ENCODE results near the gene RNU1-3.
A peak's percentile ranks its signal among the peaks of the same experiment; 100 is the strongest.
"Not testable (repeated sequence)": the region's sequence is repeated elsewhere in the genome, so short reads cannot be mapped to it uniquely, and the experiment has no call there.

The RNU1-3 gene

GRCh38 chr1:16644193-16644481 is 22.6 kb downstream of the RNU1-3 start:
- Histone ChIP-seq H3K4me2 (ENCODE audit: low read length) (peak overlapping the region; percentile 61), H3K79me2 (ENCODE audit: low read length) (peaks cover 19% of the 10 kb centered on the region), H3K27ac (ENCODE audit: low read length) (peak overlapping the region; percentile 24; the same call in 1 of the 2 replicates), H2AFZ (ENCODE audit: low read depth, low read length) (peak overlapping the region; percentile 75), H3K27me3 (ENCODE audit: low read depth, low read length) (no peaks in the 10 kb centered on the region), H3K9me3 (ENCODE audit: insufficient read depth, low read length) (no peaks in the 10 kb centered on the region), H3K36me3 (replicated peaks; ENCODE audit: low read depth, low read length) (no peaks in the 10 kb centered on the region), H3K9ac (ENCODE audit: low read length) (peak overlapping the region; percentile 79), H4K20me1 (ENCODE audit: insufficient read depth, low read length) (no peaks in the 10 kb centered on the region), H3K4me1 (ENCODE audit: low read length) (peaks cover 15% of the 10 kb centered on the region), H3K4me3 (ENCODE audit: low read length) (peak overlapping the region; percentile 80)
- TF ChIP-seq EZH2phosphoT487 (IDR thresholded peaks at IDR 0.05; ENCODE audit: low read depth) (no peak), CTCF (IDR thresholded peaks at IDR 0.05; ENCODE audit: low read depth, low read length) (no peak)

- H4K20me1 ChIP-seq (ENCODE audit: insufficient read depth, low read length); H3K9me3 ChIP-seq (ENCODE audit: insufficient read depth, low read length); H3K36me3 ChIP-seq (replicated peaks; ENCODE audit: low read depth, low read length); H3K27me3 ChIP-seq (ENCODE audit: low read depth, low read length): not testable (repeated sequence)
- peaks cover 15% of the 10 kb centered on the region for H3K4me1 ChIP-seq (ENCODE audit: low read length)
- H3K4me2 ChIP-seq (ENCODE audit: low read length) = peak overlapping the region; percentile 61
- peaks cover 19% of the 10 kb centered on the region for H3K79me2 ChIP-seq (ENCODE audit: low read length)
- peak overlapping the region; percentile 80 for H3K4me3 ChIP-seq (ENCODE audit: low read length)
- peak overlapping the region; percentile 75; the same call in 1 of the 2 replicates for H2AFZ ChIP-seq (ENCODE audit: low read depth, low read length)
- peak overlapping the region; percentile 79 for H3K9ac ChIP-seq (ENCODE audit: low read length)
- H3K27ac ChIP-seq (ENCODE audit: low read length) = 0 out of 2 replicates have a peak overlapping the region, but pooled peaks have one; percentile 24
Observed at GRCh38 chr1:16643476-16644192, 23.1 kb downstream of the RNU1-3 start.

DNA sequence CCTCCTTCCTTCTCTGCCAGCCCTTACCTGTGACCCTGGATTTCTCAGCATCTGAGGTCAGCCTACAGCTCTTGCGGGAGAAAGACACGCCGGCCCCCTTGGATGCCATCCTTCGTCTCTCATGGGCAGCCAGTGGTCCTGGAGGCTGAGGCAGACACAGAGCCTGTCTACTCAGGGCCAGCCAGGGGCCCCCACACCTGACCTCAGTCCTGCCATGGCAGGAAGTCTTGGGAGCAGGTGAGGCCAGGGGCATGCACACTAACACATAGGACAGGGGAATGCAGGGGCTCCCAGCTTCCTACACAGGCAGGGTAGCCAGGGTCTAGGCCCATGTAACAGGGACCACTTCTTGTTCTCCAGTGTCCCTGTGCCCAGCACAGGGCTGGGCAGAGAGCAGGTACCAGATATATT is 23.7 kb downstream of the RNU1-3 start:
- not testable (repeated sequence) for H3K27ac ChIP-seq (ENCODE audit: low read length); H4K20me1 ChIP-seq (ENCODE audit: insufficient read depth, low read length); H3K27me3 ChIP-seq (ENCODE audit: low read depth, low read length); H3K36me3 ChIP-seq (replicated peaks; ENCODE audit: low read depth, low read length); H2AFZ ChIP-seq (ENCODE audit: low read depth, low read length); H3K9me3 ChIP-seq (ENCODE audit: insufficient read depth, low read length); H3K4me3 ChIP-seq (ENCODE audit: low read length); H3K9ac ChIP-seq (ENCODE audit: low read length)
- peak overlapping the region; percentile 5 for H3K4me2 ChIP-seq (ENCODE audit: low read length)
- H3K79me2 ChIP-seq (ENCODE audit: low read length) = peaks cover 19% of the 10 kb centered on the region
- H3K4me1 ChIP-seq (ENCODE audit: low read length) = peaks cover 15% of the 10 kb centered on the region

- Histone ChIP-seq H3K79me2 (ENCODE audit: low read length) (peaks cover 19% of the 10 kb centered on the region), H3K4me1 (ENCODE audit: low read length) (peaks cover 15% of the 10 kb centered on the region)
- H3K4me2 ChIP-seq (ENCODE audit: low read length); H3K27me3 ChIP-seq (ENCODE audit: low read depth, low read length); H3K36me3 ChIP-seq (replicated peaks; ENCODE audit: low read depth, low read length); H3K9ac ChIP-seq (ENCODE audit: low read length); H3K27ac ChIP-seq (ENCODE audit: low read length); H3K4me3 ChIP-seq (ENCODE audit: low read length); H3K9me3 ChIP-seq (ENCODE audit: insufficient read depth, low read length); H2AFZ ChIP-seq (ENCODE audit: low read depth, low read length); H4K20me1 ChIP-seq (ENCODE audit: insufficient read depth, low read length): not testable (repeated sequence)
Observed at GRCh38 chr1:16642025-16642966, 24.5 kb downstream of the RNU1-3 start.

DNA sequence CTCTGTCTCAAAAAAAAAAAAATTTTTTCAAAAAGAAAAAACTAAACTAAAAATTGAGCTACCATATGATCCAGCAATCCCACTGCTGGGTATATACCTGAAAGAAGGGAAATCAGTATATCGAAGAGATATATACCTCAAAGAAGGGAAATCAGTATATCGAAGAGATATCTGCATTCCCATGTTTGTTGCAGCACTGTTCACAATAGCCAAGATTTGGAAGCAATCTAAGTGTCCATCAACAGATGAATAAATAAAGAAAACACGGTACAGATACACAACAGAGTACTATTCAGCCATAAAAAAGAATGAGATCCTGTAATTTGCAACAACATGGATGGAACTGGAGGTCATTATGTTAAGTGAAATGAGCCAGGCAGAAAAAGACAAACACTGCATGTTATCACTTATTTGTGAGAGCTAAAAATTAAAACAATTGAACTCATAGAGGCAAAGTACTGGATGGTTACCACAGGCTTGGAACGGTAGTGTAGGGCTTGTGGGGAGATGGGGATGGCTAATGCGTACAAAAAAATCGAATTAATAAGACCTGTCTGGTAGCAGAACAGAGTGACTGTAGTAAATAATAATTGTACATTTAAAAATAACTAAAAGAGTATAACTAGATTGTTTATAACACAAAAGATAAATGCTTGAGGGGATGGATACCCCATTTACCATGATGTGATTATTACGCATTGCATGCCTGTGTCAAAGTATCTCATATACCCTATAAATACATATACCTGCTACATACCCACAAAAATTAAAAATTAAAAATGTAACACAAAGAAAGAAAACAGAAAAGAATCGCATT is 25.4 kb downstream of the RNU1-3 start:
- not testable (repeated sequence) for H3K27me3 ChIP-seq (ENCODE audit: low read depth, low read length); H3K9ac ChIP-seq (ENCODE audit: low read length); H3K9me3 ChIP-seq (ENCODE audit: insufficient read depth, low read length); H2AFZ ChIP-seq (ENCODE audit: low read depth, low read length); H3K27ac ChIP-seq (ENCODE audit: low read length); H3K4me3 ChIP-seq (ENCODE audit: low read length); H3K4me2 ChIP-seq (ENCODE audit: low read length); H4K20me1 ChIP-seq (ENCODE audit: insufficient read depth, low read length); H3K36me3 ChIP-seq (replicated peaks; ENCODE audit: low read depth, low read length)
- peaks cover 15% of the 10 kb centered on the region for H3K4me1 ChIP-seq (ENCODE audit: low read length)
- H3K79me2 ChIP-seq (ENCODE audit: low read length) = peaks cover 19% of the 10 kb centered on the region

DNA sequence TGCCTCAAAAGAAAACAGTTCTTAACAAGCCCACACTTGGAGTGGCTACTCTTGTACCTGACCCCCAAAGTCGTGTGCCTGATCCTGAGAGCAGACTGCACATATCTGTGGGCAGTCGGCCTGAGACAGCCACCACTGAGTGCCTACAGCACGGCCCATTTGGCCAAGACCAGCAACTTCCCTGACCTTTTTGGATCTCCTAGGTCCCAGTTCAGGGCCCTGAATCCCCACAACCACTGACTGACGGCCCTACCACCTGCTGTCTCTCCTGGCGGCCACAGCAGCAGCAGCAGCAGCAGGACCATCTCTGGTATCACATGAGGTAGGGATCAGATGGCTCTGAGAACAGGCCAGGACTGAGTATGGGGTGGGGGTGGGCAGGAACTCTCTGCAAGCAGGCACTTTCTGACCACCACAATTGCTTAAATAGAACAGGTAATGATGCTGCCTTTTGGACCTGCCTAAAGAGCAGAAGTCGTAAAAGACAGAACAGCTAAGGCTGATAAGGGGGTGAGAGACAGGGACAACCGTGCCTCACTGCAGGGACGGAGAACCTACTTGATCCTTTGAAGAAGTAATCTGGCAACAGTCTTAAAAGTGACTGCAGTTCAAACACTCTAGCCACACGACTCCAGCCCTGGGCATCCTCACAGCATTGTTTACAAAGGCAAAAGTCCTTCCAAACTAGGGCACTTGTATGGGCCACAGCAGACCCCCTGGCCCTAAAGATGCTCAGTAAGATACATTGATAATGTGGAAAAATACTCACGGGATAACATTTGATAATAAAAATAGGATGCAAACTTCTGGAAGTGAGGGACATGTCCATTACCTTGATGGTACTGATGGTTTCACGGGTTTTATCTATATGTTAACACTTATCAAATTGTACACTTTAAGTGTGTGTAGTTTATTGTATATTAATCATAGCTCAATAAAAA is 27.4 kb downstream of the RNU1-3 start:
- not testable (repeated sequence) for H3K27me3 ChIP-seq (ENCODE audit: low read depth, low read length); H3K9me3 ChIP-seq (ENCODE audit: insufficient read depth, low read length); H3K27ac ChIP-seq (ENCODE audit: low read length); H3K4me3 ChIP-seq (ENCODE audit: low read length); H4K20me1 ChIP-seq (ENCODE audit: insufficient read depth, low read length); H3K4me1 ChIP-seq (ENCODE audit: low read length); H3K9ac ChIP-seq (ENCODE audit: low read length); H3K36me3 ChIP-seq (replicated peaks; ENCODE audit: low read depth, low read length); H3K4me2 ChIP-seq (ENCODE audit: low read length); H2AFZ ChIP-seq (ENCODE audit: low read depth, low read length)
- peaks cover 18% of the 10 kb centered on the region for H3K79me2 ChIP-seq (ENCODE audit: low read length)

DNA sequence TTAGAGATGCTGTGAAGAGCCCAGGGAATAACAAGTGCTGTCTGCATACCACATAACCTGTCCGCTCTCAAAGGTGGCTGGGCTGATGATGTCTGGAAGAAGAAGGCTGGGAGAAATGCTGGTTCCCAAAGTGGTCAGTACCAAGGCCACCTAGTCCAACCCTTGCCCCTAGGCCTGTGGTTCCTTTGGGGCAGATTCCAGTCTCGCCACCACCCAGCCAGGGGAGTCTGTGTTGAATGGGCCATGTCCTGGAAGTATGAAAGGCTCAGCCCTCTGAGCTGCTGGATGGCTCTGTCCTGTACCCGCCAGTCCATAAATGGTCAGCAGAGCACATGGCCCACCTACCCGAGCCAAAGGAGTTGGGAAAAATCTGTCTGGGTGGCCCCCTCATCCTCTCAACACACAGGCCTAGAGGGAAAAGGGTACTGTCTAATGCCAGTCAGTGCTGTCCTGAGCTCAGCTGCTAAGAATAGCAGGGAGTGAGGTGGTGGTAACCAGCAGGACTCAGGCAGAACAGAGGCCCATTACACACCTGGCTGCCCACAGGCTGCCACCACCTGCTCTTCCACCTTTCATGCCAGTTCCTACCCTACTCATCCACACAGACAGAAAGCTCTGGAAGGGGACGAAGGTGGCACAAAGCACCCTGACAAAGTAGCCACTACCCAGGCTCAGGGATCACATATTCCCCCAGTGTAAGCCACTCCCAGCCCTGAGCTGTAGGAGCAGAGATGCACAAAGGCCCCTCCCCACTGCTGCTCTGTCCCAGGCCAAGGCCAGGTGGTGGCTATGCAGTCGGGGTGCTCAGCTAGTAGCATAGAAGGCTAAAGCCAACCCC is 28.6 kb downstream of the RNU1-3 start:
- not testable (repeated sequence) for H3K4me2 ChIP-seq (ENCODE audit: low read length); H3K9me3 ChIP-seq (ENCODE audit: insufficient read depth, low read length); H4K20me1 ChIP-seq (ENCODE audit: insufficient read depth, low read length); H3K36me3 ChIP-seq (replicated peaks; ENCODE audit: low read depth, low read length); H3K4me1 ChIP-seq (ENCODE audit: low read length); H3K27me3 ChIP-seq (ENCODE audit: low read depth, low read length); H2AFZ ChIP-seq (ENCODE audit: low read depth, low read length); H3K79me2 ChIP-seq (ENCODE audit: low read length); H3K9ac ChIP-seq (ENCODE audit: low read length); H3K27ac ChIP-seq (ENCODE audit: low read length); H3K4me3 ChIP-seq (ENCODE audit: low read length)
